Muscle layer of colon (tissue), 2 donors: ENCODE measurements around the gene ISM1.

ENCODE experiments used
- H3K27ac ChIP-seq: one replicate; pipeline ENCODE4 v1.7.0; 2013; ENCODE audit warnings: low read depth, mild to moderate bottlenecking, low read length, moderate library complexity
- H3K27me3 ChIP-seq, 2 donors: one replicate each; pipeline ENCODE4 v1.7.0; 2013; ENCODE audit warnings: low read length in 2 of 2, mild to moderate bottlenecking in 2 of 2; ENCODE audit not compliant: insufficient read depth in 2 of 2, control insufficient read depth in 1 of 2
- H3K36me3 ChIP-seq: one replicate; pipeline ENCODE4 v1.7.0; 2013; ENCODE audit warnings: mild to moderate bottlenecking, low read length; ENCODE audit not compliant: insufficient read depth
- H3K4me1 ChIP-seq: one replicate; pipeline ENCODE4 v1.7.0; 2013; ENCODE audit warnings: mild to moderate bottlenecking, low read length; ENCODE audit not compliant: insufficient read depth
- H3K4me3 ChIP-seq, 2 donors: one replicate each; pipeline ENCODE4 v1.7.0; 2013; ENCODE audit warnings: low read length in 2 of 2, low read depth in 1 of 2, mild to moderate bottlenecking in 1 of 2, moderate library complexity in 1 of 2
- H3K9ac ChIP-seq: one replicate; pipeline ENCODE4 v1.7.0; 2013; ENCODE audit warnings: low read length
- H3K9me3 ChIP-seq: one replicate; pipeline ENCODE4 v1.7.0; 2013; ENCODE audit warnings: mild to moderate bottlenecking, low read length
- donor health status: abdominal sarcoma.
- donor health status: Adenocarcinoma of cecum.

The ISM1 gene

DNA sequence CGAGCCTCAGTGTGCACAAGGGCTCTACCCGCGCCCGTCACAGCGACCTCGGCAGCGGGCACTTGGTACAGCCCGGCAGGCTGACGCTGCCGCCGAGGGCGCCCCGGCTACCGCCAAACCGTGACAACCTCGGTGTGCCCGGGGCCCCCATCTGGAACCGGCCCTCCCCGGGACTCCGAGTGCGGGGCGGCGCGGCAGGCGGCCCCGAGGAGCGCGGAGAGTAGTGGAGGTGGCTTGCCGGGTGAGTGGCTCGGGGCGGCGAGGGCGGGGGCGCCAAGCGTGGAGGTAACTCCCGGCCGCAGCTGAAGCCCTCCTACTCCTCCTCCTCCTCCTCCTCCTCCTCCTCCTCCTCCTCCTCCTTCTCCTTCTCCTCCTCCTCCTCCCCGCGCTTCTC lies at the start of gene ISM1:
Gene ISM1 (plus strand): TSS at position 371 of the 394 bp plus-strand sequence. CDS start 503 bp downstream, outside the sequence.
- H3K27ac ChIP-seq: no peak within 1 kb of the TSS
- H3K9ac ChIP-seq: no peak within 1 kb of the TSS
- no peaks in the 10 kb centered on the region for H3K36me3 ChIP-seq
- H3K4me3 ChIP-seq: peak within 1 kb of the TSS; percentile 50 to 62
- H3K27me3 ChIP-seq: peaks cover 9 to 22% of the 10 kb centered on the region in 2 donors
- no peaks in the 10 kb centered on the region for H3K9me3 ChIP-seq
- peaks cover 12% of the 10 kb centered on the region for H3K4me1 ChIP-seq

DNA sequence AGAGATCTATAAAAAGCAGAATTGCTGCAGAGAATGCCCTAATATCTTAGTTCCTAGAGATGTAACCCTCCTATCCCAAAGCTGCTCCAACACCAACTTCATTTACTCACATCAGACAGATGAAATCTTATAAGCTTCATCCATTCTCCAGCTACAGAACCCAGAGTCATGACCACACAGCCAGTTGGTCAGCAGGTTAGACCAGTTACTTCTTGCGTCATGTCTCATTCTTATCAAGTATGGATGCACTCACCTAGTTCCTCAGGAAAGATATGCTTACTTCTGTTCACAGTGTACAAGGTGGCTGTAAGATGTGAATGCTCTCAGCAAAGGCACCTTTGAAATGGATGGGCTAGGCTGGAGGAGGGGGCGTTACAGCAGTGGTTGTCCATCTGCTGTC lies 47.9 kb upstream of the ISM1 start:
- H3K36me3 ChIP-seq: no peaks in the 10 kb centered on the region
- H3K4me1 ChIP-seq: no peaks in the 10 kb centered on the region
- H3K27ac ChIP-seq: no peak overlapping the region
- no peak overlapping the region for H3K4me3 ChIP-seq
- no peak overlapping the region for H3K9ac ChIP-seq
- no peaks in the 10 kb centered on the region for H3K9me3 ChIP-seq
- no peaks in the 10 kb centered on the region for H3K27me3 ChIP-seq

DNA sequence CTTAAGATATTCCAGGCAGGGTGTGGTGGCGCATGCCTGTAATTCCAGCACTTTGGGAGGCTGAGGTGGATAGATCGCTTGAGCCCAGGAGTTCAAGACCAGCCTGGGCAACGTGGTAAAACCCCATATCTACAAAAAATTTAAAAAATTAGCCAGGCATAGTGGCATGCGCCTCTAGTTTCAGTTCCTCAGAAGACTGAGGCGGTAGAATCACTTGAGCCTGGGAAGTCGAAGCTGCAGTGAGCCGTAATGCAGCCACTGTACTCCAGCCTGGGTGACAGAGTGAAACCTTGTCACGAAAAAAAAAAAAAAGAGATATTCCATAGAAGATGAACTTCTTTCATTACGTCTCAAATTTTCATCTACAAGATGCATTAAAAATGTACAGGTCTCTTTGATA lies 46.7 kb upstream of the ISM1 start:
- Histone ChIP-seq H3K27ac (no peak overlapping the region), H3K4me1 (no peaks in the 10 kb centered on the region), H3K36me3 (no peaks in the 10 kb centered on the region), H3K27me3 (no peaks in the 10 kb centered on the region), H3K9me3 (no peaks in the 10 kb centered on the region), H3K4me3 (no peak overlapping the region), H3K9ac (no peak overlapping the region)

DNA sequence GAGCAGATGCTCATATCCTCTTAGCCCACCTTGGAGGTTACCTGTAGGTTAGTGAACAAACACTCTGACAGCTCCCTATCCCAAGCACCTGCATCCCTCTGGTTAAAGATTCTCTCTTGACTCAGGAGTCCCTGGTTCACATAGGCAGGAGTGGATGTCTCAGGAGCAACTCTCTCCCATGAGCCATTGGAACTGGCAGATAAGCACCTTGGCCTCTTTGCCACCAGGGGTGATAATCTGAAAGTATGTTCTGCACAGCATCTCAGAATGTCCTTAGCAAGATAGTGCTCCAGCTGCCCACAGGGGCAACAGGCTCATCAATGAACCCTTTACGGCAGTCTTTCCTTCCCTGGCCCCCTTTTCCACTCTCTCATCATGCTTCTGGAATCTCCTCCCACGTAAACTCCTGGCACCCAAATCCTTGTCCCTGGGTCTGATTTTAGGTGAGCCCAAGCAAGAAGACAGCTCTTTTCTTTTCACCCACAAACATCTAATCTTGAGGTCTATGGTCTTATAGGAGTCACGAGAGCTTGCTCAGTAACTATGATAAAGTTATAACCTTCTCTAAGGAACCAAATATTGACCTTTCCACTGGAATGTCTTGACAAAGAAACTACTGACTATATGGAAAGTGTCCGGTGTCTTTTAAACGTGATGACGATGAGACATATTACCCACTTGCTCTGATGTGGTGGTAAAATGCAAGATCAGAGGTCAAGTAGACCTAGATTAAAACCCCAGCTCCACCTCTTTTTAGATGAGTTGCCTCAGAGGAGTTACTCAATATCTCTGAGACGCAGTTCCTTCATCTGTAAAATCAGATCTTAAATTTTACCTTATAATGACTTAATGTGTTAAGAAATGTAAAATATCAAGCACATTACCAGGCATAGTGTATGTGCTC lies 39.8 kb upstream of the ISM1 start:
- Histone ChIP-seq H3K27me3 (no peaks in the 10 kb centered on the region), H3K4me1 (no peaks in the 10 kb centered on the region), H3K4me3 (no peak overlapping the region), H3K27ac (no peak overlapping the region), H3K36me3 (no peaks in the 10 kb centered on the region), H3K9ac (no peak overlapping the region), H3K9me3 (no peaks in the 10 kb centered on the region)

- no peaks in the 10 kb centered on the region for H3K27me3 ChIP-seq
- H3K4me3 ChIP-seq: no peak overlapping the region
- H3K27ac ChIP-seq: no peak overlapping the region
- H3K4me1 ChIP-seq: no peaks in the 10 kb centered on the region
- no peaks in the 10 kb centered on the region for H3K9me3 ChIP-seq
- H3K36me3 ChIP-seq: no peaks in the 10 kb centered on the region
- H3K9ac ChIP-seq: no peak overlapping the region
Observed at GRCh38 chr20:13183005-13183404, 38.1 kb upstream of the ISM1 start.

GRCh38 chr20:13186043-13186774 lies 34.9 kb upstream of the ISM1 start:
- no peak overlapping the region for H3K27ac ChIP-seq
- H3K36me3 ChIP-seq: no peaks in the 10 kb centered on the region
- no peaks in the 10 kb centered on the region for H3K27me3 ChIP-seq
- no peak overlapping the region for H3K9ac ChIP-seq
- H3K4me3 ChIP-seq: no peak overlapping the region
- no peaks in the 10 kb centered on the region for H3K9me3 ChIP-seq
- no peaks in the 10 kb centered on the region for H3K4me1 ChIP-seq

GRCh38 chr20:13187899-13188298 lies 33.2 kb upstream of the ISM1 start:
- H3K4me3 ChIP-seq: no peak overlapping the region
- no peaks in the 10 kb centered on the region for H3K27me3 ChIP-seq
- no peaks in the 10 kb centered on the region for H3K4me1 ChIP-seq
- H3K27ac ChIP-seq: no peak overlapping the region
- no peak overlapping the region for H3K9ac ChIP-seq
- no peaks in the 10 kb centered on the region for H3K36me3 ChIP-seq
- no peaks in the 10 kb centered on the region for H3K9me3 ChIP-seq

- Histone ChIP-seq H3K36me3 (no peaks in the 10 kb centered on the region), H3K9ac (no peak overlapping the region), H3K4me3 (no peak overlapping the region), H3K27ac (no peak overlapping the region), H3K9me3 (no peaks in the 10 kb centered on the region), H3K4me1 (no peaks in the 10 kb centered on the region), H3K27me3 (no peaks in the 10 kb centered on the region)
Observed at GRCh38 chr20:13199279-13199678, 21.8 kb upstream of the ISM1 start.

- no peaks in the 10 kb centered on the region for H3K36me3 ChIP-seq
- H3K4me3 ChIP-seq: no peak overlapping the region
- no peak overlapping the region for H3K9ac ChIP-seq
- no peaks in the 10 kb centered on the region for H3K4me1 ChIP-seq
- H3K9me3 ChIP-seq: no peaks in the 10 kb centered on the region
- H3K27ac ChIP-seq: no peak overlapping the region
- no peaks in the 10 kb centered on the region for H3K27me3 ChIP-seq
Observed at GRCh38 chr20:13200767-13201500, 20.1 kb upstream of the ISM1 start.

GRCh38 chr20:13202565-13202964 lies 18.5 kb upstream of the ISM1 start:
- Histone ChIP-seq H3K36me3 (no peaks in the 10 kb centered on the region), H3K27me3 (no peaks in the 10 kb centered on the region), H3K9me3 (no peaks in the 10 kb centered on the region), H3K27ac (no peak overlapping the region), H3K9ac (no peak overlapping the region), H3K4me3 (no peak overlapping the region), H3K4me1 (no peaks in the 10 kb centered on the region)

DNA sequence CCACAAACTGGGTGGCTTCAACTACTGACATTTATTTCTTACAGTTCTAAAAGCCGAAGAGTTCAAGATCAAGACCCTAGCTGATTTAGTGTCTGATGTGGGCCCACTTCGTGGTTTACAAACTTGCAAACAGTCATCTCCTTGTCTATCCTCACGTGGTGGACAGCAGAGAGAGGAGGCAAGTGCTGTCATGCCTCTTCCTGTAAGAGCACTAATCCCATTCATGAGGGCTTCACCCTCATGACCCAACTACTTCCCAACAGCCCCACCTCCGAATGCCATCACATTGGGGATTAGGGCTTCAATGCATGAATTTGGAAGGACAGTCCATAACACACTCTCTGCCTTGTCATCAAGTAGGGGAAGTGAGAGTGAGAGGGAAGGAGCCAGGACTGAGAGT lies 15.6 kb upstream of the ISM1 start:
- H3K4me3 ChIP-seq: no peak overlapping the region

More for the DNA sequence above, 15.6 kb upstream of the ISM1 start:
- H3K27me3 ChIP-seq: no peaks in the 10 kb centered on the region
- no peaks in the 10 kb centered on the region for H3K36me3 ChIP-seq
- no peak overlapping the region for H3K27ac ChIP-seq
- no peaks in the 10 kb centered on the region for H3K4me1 ChIP-seq
- no peak overlapping the region for H3K9ac ChIP-seq
- no peaks in the 10 kb centered on the region for H3K9me3 ChIP-seq
